SK-N-SH (cell line): ENCODE data around the gene XRN2.
"Not testable (repeated sequence)": the region's sequence is repeated elsewhere in the genome, so short reads cannot be mapped to it uniquely, and the experiment has no call there.

ENCODE experiments used
- CTCF ChIP-seq: fragments of 200-600 bp; sonication (generic); IDR thresholded peaks from 2 replicates; pipeline ENCODE4 v1.6.1; 2017; ENCODE audit warnings: antibody characterized with exemption, mild to moderate bottlenecking, moderate library complexity
- EZH2phosphoT487 ChIP-seq: fragments of 200-600 bp; sonication (generic); IDR thresholded peaks from 2 replicates; pipeline ENCODE4 v1.6.1; 2017; ENCODE audit warnings: low read depth, mixed run types, mild to moderate bottlenecking, antibody characterized with exemption, moderate library complexity, borderline replicate concordance
- FOXM1 ChIP-seq: IDR thresholded peaks from 2 replicates; pipeline ENCODE4 v1.4.0; 2012; ENCODE audit warnings: low read depth, mild to moderate bottlenecking
- GATA2 ChIP-seq: sonication (generic); formaldehyde crosslinking; IDR thresholded peaks from 2 replicates; pipeline ENCODE4 v1.5.0; 2020; ENCODE audit warnings: mild to moderate bottlenecking, missing genetic modification reagents
- MAX ChIP-seq: IDR thresholded peaks from 2 replicates; pipeline ENCODE4 v1.4.0; 2012; ENCODE audit warnings: low read depth
- NFIC ChIP-seq: IDR thresholded peaks from 2 replicates; pipeline ENCODE4 v1.4.0; 2012; ENCODE audit warnings: borderline replicate concordance
- TEAD4 ChIP-seq: IDR thresholded peaks from 2 replicates; pipeline ENCODE4 v1.4.0; 2012; ENCODE audit warnings: mild to moderate bottlenecking, borderline replicate concordance; ENCODE audit not compliant: insufficient read depth
- USF2 ChIP-seq: fragments of 150-350 bp; IDR thresholded peaks from 2 replicates; pipeline ENCODE4 v1.6.1; 2017; ENCODE audit warnings: antibody characterized with exemption, low read length, low read depth, borderline replicate concordance
- YY1 ChIP-seq: IDR thresholded peaks from 2 replicates; pipeline ENCODE4 v1.4.0; 2012; ENCODE audit warnings: low read depth, mild to moderate bottlenecking
- ZBTB33 ChIP-seq: IDR thresholded peaks from 2 replicates; pipeline ENCODE4 v1.4.0; 2012; ENCODE audit warnings: low read depth, borderline replicate concordance

- not testable (repeated sequence) for TF ChIP-seq YY1; USF2; CTCF; ZBTB33; EZH2phosphoT487; FOXM1; TEAD4; MAX; NFIC; GATA2 (CRISPR knock-in tag)
Observed at GRCh38 chr20:21413996-21414395, 110.9 kb downstream of the XRN2 start.
